H9 (cell line): Measurements from ENCODE around the gene KEL. TPM values are rescaled to one million over a fixed set of nuclear protein-coding genes. Genes with fewer than 3 reads are reported as not detected.

Experiments
- DNase-seq: peaks from one replicate; pipeline ENCODE4 v3.0.0-alpha.2; 2017
- H2AFZ ChIP-seq: one replicate; pipeline ENCODE4 v1.6.1; 2013; ENCODE audit warnings: mild to moderate bottlenecking, low read length, control low read depth, moderate library complexity
- H2AK5ac ChIP-seq: 2 replicates; pipeline ENCODE4 v1.6.1; 2013; ENCODE audit warnings: low read length, control low read depth, mixed read lengths; ENCODE audit not compliant: insufficient read length
- H2BK120ac ChIP-seq: one replicate; pipeline ENCODE4 v1.6.1; 2013; ENCODE audit warnings: low read depth, mild to moderate bottlenecking, low read length, control low read depth, inconsistent platforms; ENCODE audit not compliant: poor library complexity, severe bottlenecking
- H2BK12ac ChIP-seq: 2 replicates; pipeline ENCODE4 v1.6.1; 2013; ENCODE audit warnings: low read length, control low read depth, mixed read lengths, low read depth; ENCODE audit not compliant: insufficient read length
- H2BK15ac ChIP-seq: 2 replicates; pipeline ENCODE4 v1.6.1; 2013; ENCODE audit warnings: low read depth, low read length, control low read depth
- H2BK20ac ChIP-seq: one replicate; pipeline ENCODE4 v1.6.1; 2013; ENCODE audit warnings: low read depth, mild to moderate bottlenecking, low read length, control low read depth, inconsistent platforms; ENCODE audit not compliant: poor library complexity, severe bottlenecking
- H2BK5ac ChIP-seq: 2 replicates; pipeline ENCODE4 v1.6.1; 2013; ENCODE audit warnings: low read length, control low read depth, mixed read lengths; ENCODE audit not compliant: insufficient read length
- H3K14ac ChIP-seq: 2 replicates; pipeline ENCODE4 v1.6.1; 2013; ENCODE audit warnings: low read length, control low read depth; ENCODE audit not compliant: insufficient read depth
- H3K18ac ChIP-seq: 2 replicates; pipeline ENCODE4 v1.6.1; 2013; ENCODE audit warnings: low read depth, mild to moderate bottlenecking, mixed read lengths, low read length, control low read depth; ENCODE audit not compliant: insufficient read length
- H3K23ac ChIP-seq: 2 replicates; pipeline ENCODE4 v1.6.1; 2013; ENCODE audit warnings: low read length, control low read depth, mixed read lengths, low read depth; ENCODE audit not compliant: insufficient read length
- H3K23me2 ChIP-seq: 2 replicates; pipeline ENCODE4 v1.6.1; 2013; ENCODE audit warnings: low read depth, mild to moderate bottlenecking, mixed read lengths, low read length, control low read depth; ENCODE audit not compliant: insufficient read length, poor library complexity, severe bottlenecking
- H3K27ac ChIP-seq: 2 replicates; pipeline ENCODE4 v1.5.1; 2013; ENCODE audit warnings: low read length, control low read depth, mixed read lengths, low read depth; ENCODE audit not compliant: insufficient read length
- H3K27me3 ChIP-seq: 2 replicates; pipeline ENCODE4 v1.6.1; 2013; ENCODE audit warnings: low read length, control low read depth, inconsistent platforms; ENCODE audit not compliant: insufficient read depth
- H3K4ac ChIP-seq: 2 replicates; pipeline ENCODE4 v1.6.1; 2013; ENCODE audit warnings: low read depth, mild to moderate bottlenecking, control low read depth, inconsistent platforms, low read length, moderate library complexity
- H3K4me1 ChIP-seq: 2 replicates; pipeline ENCODE4 v1.6.1; 2013; ENCODE audit warnings: low read length, control low read depth, inconsistent platforms; ENCODE audit not compliant: insufficient read depth
- H3K4me2 ChIP-seq: 2 replicates; pipeline ENCODE4 v1.6.1; 2013; ENCODE audit warnings: low read length, control low read depth, mixed read lengths; ENCODE audit not compliant: insufficient read length, insufficient read depth
- H3K56ac ChIP-seq: 2 replicates; pipeline ENCODE4 v1.6.1; 2013; ENCODE audit warnings: low read depth, mild to moderate bottlenecking, mixed read lengths, low read length, control low read depth; ENCODE audit not compliant: insufficient read length
- H3K79me1 ChIP-seq: 2 replicates; pipeline ENCODE4 v1.6.1; 2013; ENCODE audit warnings: low read depth, mild to moderate bottlenecking, moderate library complexity, low read length, control low read depth, inconsistent platforms; ENCODE audit not compliant: insufficient read depth, poor library complexity, severe bottlenecking
- H3K79me2 ChIP-seq: 2 replicates; pipeline ENCODE4 v1.6.1; 2013; ENCODE audit warnings: low read length, control low read depth, inconsistent platforms; ENCODE audit not compliant: insufficient read depth
- H3K9ac ChIP-seq: 2 replicates; pipeline ENCODE4 v1.6.1; 2013; ENCODE audit warnings: low read length, control low read depth, mixed read lengths; ENCODE audit not compliant: insufficient read length; ENCODE audit errors: extremely low read depth
- H3K9me3 ChIP-seq: one replicate; pipeline ENCODE4 v1.6.1; 2013; ENCODE audit warnings: low read depth, low read length, inconsistent platforms; ENCODE audit not compliant: control insufficient read depth
- H3T11ph ChIP-seq: one replicate; pipeline ENCODE4 v1.6.1; 2013; ENCODE audit warnings: mild to moderate bottlenecking, low read length, control low read depth, inconsistent platforms
- H4K20me1 ChIP-seq: one replicate; pipeline ENCODE4 v1.6.1; 2013; ENCODE audit not compliant: control insufficient read depth, insufficient read length, insufficient read depth
- H4K5ac ChIP-seq: 2 replicates; pipeline ENCODE4 v1.6.1; 2013; ENCODE audit warnings: low read depth, mild to moderate bottlenecking, mixed read lengths, low read length, control low read depth; ENCODE audit not compliant: insufficient read length
- H4K8ac ChIP-seq: replicated peaks from 2 replicates; pipeline ENCODE4 v1.6.1; 2013; ENCODE audit warnings: low read length, control low read depth, mixed read lengths, low read depth; ENCODE audit not compliant: insufficient read length
- H4K91ac ChIP-seq: 2 replicates; pipeline ENCODE4 v1.6.1; 2013; ENCODE audit warnings: low read depth, mild to moderate bottlenecking, moderate library complexity, mixed read lengths, low read length, control low read depth; ENCODE audit not compliant: insufficient read length
- H3K27ac Mint-ChIP-seq, 3 experiments: 2 replicates in 2 of 3; 3 replicates in 1 of 3; pipeline ENCODE4 v1.8.0; 2020 to 2021; ENCODE audit warnings: mixed read lengths in 3 of 3, mild to moderate bottlenecking in 1 of 3, moderate library complexity in 1 of 3
- H3K27me3 Mint-ChIP-seq: 2 replicates; pipeline ENCODE4 v1.8.0; 2021; ENCODE audit warnings: low read depth, mild to moderate bottlenecking, moderate library complexity, mixed read lengths
- H3K36me3 Mint-ChIP-seq, 3 experiments: 2 replicates in 2 of 3; 3 replicates in 1 of 3; pipeline ENCODE4 v1.8.0; 2020 to 2021; ENCODE audit warnings: low read depth in 3 of 3, mixed read lengths in 3 of 3; ENCODE audit not compliant: insufficient read depth in 1 of 3
- H3K4me1 Mint-ChIP-seq, 2 experiments: 2 replicates each; pipeline ENCODE4 v1.8.0; 2020; ENCODE audit warnings: mixed read lengths in 2 of 2
- H3K4me3 Mint-ChIP-seq, 2 experiments: 2 replicates in 1 of 2; 3 replicates in 1 of 2; pipeline ENCODE4 v1.8.0; 2020 to 2021; ENCODE audit warnings: mild to moderate bottlenecking in 2 of 2, mixed read lengths in 2 of 2, moderate library complexity in 1 of 2
- H3K9me3 Mint-ChIP-seq, 2 experiments: 2 replicates in 1 of 2; 3 replicates in 1 of 2; pipeline ENCODE4 v1.8.0; 2020; ENCODE audit warnings: mild to moderate bottlenecking in 2 of 2, mixed read lengths in 2 of 2, moderate library complexity in 1 of 2
- WGBS: extraction: QIAGEN DNeasy Blood & Tissue Kit; methylation state at CpG from one replicate; pipeline ENCODE4 v1.1.7; 2013; ENCODE audit warnings: missing lambda C conversion rate, low lambda C conversion rate, mixed read lengths; ENCODE audit not compliant: insufficient read length; ENCODE audit errors: extremely low coverage; 5-methylcytosine and 5-hydroxymethylcytosine counted together
- total RNA-seq: library from RNA; stranded (reverse); gene quantifications from 2 replicates; pipeline ENCODE4 v1.2.1, GENCODE V29; 2021
- TF ChIP-seq, protein P1 (sequence below): fragments of 200-600 bp; sonication (generic); conservative IDR thresholded peaks from 3 replicates; pipeline ENCODE4 v1.8.0; 2021; ENCODE audit warnings: antibody characterized with exemption, mild to moderate bottlenecking

The KEL gene
- total RNA-seq, 1 experiment from 2014 or later: 1.5 TPM

DNA sequence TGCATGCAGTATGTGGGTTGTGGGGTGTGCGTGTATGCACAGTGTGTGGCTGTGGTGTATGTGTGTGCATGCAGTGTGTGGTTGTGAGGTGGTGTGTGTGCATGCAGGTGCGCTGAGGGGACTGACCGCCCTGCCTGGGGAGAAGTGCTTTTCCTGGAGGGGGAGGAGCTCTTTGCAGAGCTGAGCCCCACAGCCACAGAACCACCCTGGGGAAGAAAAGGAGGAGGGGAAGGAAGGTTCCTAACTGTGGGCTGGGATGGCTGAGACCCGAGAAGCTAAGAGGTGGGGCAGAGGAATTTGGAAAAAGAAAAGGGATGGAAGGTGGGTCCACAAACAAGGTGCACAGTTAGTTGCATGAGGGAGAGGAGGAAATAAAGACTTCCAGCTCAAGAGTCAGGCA, 28.5 kb downstream of the KEL start, which contains the start of gene TRPV5:
Gene TRPV5, minus strand, starts transcription at position 123 of the 400 bp plus-strand sequence. CDS start 287 bp downstream, outside the sequence.
- Mint-ChIP-seq H3K27me3 (peaks cover 10% of the 10 kb centered on the region), H3K4me1 (peaks cover 9 to 11% of the 10 kb centered on the region in 2 experiments), H3K9me3 (peaks cover 0 to 3% of the 10 kb centered on the region in 2 experiments; a peak in 1 of 5 replicates), H3K27ac (peak within 1 kb of the TSS in 1 of 3 experiments; percentile 36; a peak in 1 of 7 replicates), H3K36me3 (no peaks in the 10 kb centered on the region), H3K4me3 (no peak within 1 kb of the TSS)
- Histone ChIP-seq H3K9me3 (no peaks in the 10 kb centered on the region), H3K79me2 (no peaks in the 10 kb centered on the region), H3K27ac (no peak within 1 kb of the TSS), H3K4me1 (peaks cover 3% of the 10 kb centered on the region; the same call in 1 of the 2 replicates), H2BK5ac (no peak within 1 kb of the TSS), H2BK120ac (no peak within 1 kb of the TSS), H3T11ph (no peak within 1 kb of the TSS), H4K8ac (no peak within 1 kb of the TSS), H4K91ac (no peak within 1 kb of the TSS), H3K56ac (no peak within 1 kb of the TSS), H2AK5ac (no peak within 1 kb of the TSS), H4K5ac (no peak within 1 kb of the TSS), H2BK12ac (no peak within 1 kb of the TSS), H3K27me3 (no peaks in the 10 kb centered on the region), H2BK15ac (no peak within 1 kb of the TSS), H3K4me2 (no peak within 1 kb of the TSS), H3K14ac (no peak within 1 kb of the TSS; the same call in 1 of the 2 replicates), H4K20me1 (no peaks in the 10 kb centered on the region), H2BK20ac (no peak within 1 kb of the TSS), H3K79me1 (no peaks in the 10 kb centered on the region), H2AFZ (no peak within 1 kb of the TSS), H3K23ac (no peak within 1 kb of the TSS), H3K18ac (no peak within 1 kb of the TSS), H3K4ac (no peak within 1 kb of the TSS), H3K23me2 (no peaks in the 10 kb centered on the region), H3K9ac (no peak within 1 kb of the TSS)
- TF ChIP-seq, protein P1, sequence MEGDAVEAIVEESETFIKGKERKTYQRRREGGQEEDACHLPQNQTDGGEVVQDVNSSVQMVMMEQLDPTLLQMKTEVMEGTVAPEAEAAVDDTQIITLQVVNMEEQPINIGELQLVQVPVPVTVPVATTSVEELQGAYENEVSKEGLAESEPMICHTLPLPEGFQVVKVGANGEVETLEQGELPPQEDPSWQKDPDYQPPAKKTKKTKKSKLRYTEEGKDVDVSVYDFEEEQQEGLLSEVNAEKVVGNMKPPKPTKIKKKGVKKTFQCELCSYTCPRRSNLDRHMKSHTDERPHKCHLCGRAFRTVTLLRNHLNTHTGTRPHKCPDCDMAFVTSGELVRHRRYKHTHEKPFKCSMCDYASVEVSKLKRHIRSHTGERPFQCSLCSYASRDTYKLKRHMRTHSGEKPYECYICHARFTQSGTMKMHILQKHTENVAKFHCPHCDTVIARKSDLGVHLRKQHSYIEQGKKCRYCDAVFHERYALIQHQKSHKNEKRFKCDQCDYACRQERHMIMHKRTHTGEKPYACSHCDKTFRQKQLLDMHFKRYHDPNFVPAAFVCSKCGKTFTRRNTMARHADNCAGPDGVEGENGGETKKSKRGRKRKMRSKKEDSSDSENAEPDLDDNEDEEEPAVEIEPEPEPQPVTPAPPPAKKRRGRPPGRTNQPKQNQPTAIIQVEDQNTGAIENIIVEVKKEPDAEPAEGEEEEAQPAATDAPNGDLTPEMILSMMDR: no peak
- no peak for DNase-seq
- no CpG with 5 or more reads among the region's 4 CpGs for WGBS
